Peyer's patch (tissue), 4 donors: Measurements from ENCODE around the gene SMOC1. TPM values are rescaled to one million over a fixed set of nuclear protein-coding genes. Genes with fewer than 3 reads are reported as not detected.

Experiments used
- DNase-seq, 3 donors: peaks; one replicate each; pipeline ENCODE4 v3.0.0-alpha.2; 2017 to 2019
- H3K27ac ChIP-seq, 4 donors: fragments of 200-600 bp; sonication (generic); one replicate each; pipeline ENCODE4 v1.5.1; 2016 to 2019
- H3K27me3 ChIP-seq, 2 donors: fragments of 200-600 bp; sonication (generic); one replicate each; pipeline ENCODE4 v1.5.1; 2019
- H3K36me3 ChIP-seq, 3 donors: fragments of 200-600 bp; sonication (generic); one replicate each; pipeline ENCODE4 v1.5.1; 2016 to 2019
- H3K4me1 ChIP-seq, 4 donors: fragments of 200-600 bp; sonication (generic); one replicate each; pipeline ENCODE4 v1.5.1; 2016 to 2019
- H3K4me3 ChIP-seq, 4 donors: fragments of 200-600 bp; sonication (generic); 1 replicate in 3 of 4; 2 replicates in 1 of 4; pipeline ENCODE4 v1.5.1; 2016 to 2019; ENCODE audit warnings: mild to moderate bottlenecking in 1 of 4
- H3K9me3 ChIP-seq, 4 donors: fragments of 200-600 bp; sonication (generic); one replicate each; pipeline ENCODE4 v1.5.1; 2016 to 2019; ENCODE audit warnings: mild to moderate bottlenecking in 1 of 4
- POLR2A ChIP-seq, 2 donors: fragments of 450-650 bp; IDR thresholded peaks; one replicate each; pipeline ENCODE4 v1.5.1; 2017; ENCODE audit warnings: antibody characterized with exemption in 2 of 2, mild to moderate bottlenecking in 2 of 2, moderate library complexity in 2 of 2
- total RNA-seq, 4 donors: library from RNA; depleted of rRNA; stranded (reverse); fragments of >200 nt; gene quantifications; one replicate each; pipeline ENCODE4 v1.1.0, GENCODE V29; 2016
- TF ChIP-seq, protein P1 (sequence below), 6 experiments: fragments of 450-650 bp in 4 of 6; fragments of 200-600 bp in 2 of 6; sonication (generic) in 1 of 6; IDR thresholded peaks; one replicate each; pipeline ENCODE4 v1.5.1; 2017 to 2019; ENCODE audit warnings: antibody characterized with exemption in 6 of 6, mild to moderate bottlenecking in 3 of 6, moderate library complexity in 1 of 6

SMOC1 gene
- total RNA-seq, 4 donors from 2014 or later = 0.35 to 0.54 (median 0.38) TPM; not detected in 1

DNA sequence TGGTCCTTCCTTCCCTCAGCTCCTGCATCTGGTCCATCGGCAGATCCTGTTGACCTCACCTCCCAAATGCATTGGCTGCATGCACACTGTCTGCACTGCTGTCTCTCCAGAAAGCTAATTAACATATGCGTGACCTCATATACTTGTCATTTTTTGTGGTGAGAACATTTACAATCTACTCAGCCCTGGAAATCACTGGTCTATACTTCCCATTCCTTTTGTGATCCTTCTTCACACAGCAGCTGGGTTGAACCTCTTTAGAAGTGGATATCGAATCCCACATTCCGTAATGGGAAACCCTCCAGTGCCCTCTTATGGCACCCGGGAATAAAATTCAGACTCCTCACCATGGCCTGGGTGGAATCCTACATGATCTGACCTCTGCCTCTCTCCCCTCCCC is 45.0 kb downstream of the SMOC1 start:
- Histone ChIP-seq H3K9me3 (no peaks in the 10 kb centered on the region), H3K4me1 (no peaks in the 10 kb centered on the region), H3K27me3 (no peaks in the 10 kb centered on the region), H3K27ac (no peak overlapping the region), H3K36me3 (no peaks in the 10 kb centered on the region), H3K4me3 (no peak overlapping the region)
- no peak for TF ChIP-seq POLR2A (IDR thresholded peaks at IDR 0.05)
- TF ChIP-seq, protein P1, sequence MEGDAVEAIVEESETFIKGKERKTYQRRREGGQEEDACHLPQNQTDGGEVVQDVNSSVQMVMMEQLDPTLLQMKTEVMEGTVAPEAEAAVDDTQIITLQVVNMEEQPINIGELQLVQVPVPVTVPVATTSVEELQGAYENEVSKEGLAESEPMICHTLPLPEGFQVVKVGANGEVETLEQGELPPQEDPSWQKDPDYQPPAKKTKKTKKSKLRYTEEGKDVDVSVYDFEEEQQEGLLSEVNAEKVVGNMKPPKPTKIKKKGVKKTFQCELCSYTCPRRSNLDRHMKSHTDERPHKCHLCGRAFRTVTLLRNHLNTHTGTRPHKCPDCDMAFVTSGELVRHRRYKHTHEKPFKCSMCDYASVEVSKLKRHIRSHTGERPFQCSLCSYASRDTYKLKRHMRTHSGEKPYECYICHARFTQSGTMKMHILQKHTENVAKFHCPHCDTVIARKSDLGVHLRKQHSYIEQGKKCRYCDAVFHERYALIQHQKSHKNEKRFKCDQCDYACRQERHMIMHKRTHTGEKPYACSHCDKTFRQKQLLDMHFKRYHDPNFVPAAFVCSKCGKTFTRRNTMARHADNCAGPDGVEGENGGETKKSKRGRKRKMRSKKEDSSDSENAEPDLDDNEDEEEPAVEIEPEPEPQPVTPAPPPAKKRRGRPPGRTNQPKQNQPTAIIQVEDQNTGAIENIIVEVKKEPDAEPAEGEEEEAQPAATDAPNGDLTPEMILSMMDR (IDR thresholded peaks at IDR 0.05) = no peak
- DNase-seq = no peak

GRCh38 chr14:69928111-69928523 is 48.9 kb downstream of the SMOC1 start:
- Histone ChIP-seq H3K4me1 (no peaks in the 10 kb centered on the region), H3K36me3 (no peaks in the 10 kb centered on the region), H3K27ac (no peak overlapping the region), H3K27me3 (no peaks in the 10 kb centered on the region), H3K4me3 (no peak overlapping the region), H3K9me3 (no peaks in the 10 kb centered on the region)
- no peak for TF ChIP-seq POLR2A (IDR thresholded peaks at IDR 0.05)
- TF ChIP-seq, protein P1 (IDR thresholded peaks at IDR 0.05) = no peak
- DNase-seq = no peak

GRCh38 chr14:69930780-69931379 is 51.7 kb downstream of the SMOC1 start:
- no peak for TF ChIP-seq POLR2A (IDR thresholded peaks at IDR 0.05)
- TF ChIP-seq, protein P1 (IDR thresholded peaks at IDR 0.05) = no peak
- no peaks in the 10 kb centered on the region for H3K9me3 ChIP-seq
- DNase-seq = no peak
- H3K27me3 ChIP-seq = no peaks in the 10 kb centered on the region
- H3K27ac ChIP-seq = no peak overlapping the region
- no peaks in the 10 kb centered on the region for H3K4me1 ChIP-seq
- H3K36me3 ChIP-seq = no peaks in the 10 kb centered on the region
- no peak overlapping the region for H3K4me3 ChIP-seq

- Histone ChIP-seq H3K9me3 (no peaks in the 10 kb centered on the region), H3K36me3 (no peaks in the 10 kb centered on the region), H3K4me3 (no peak overlapping the region), H3K27me3 (no peaks in the 10 kb centered on the region), H3K27ac (no peak overlapping the region), H3K4me1 (no peaks in the 10 kb centered on the region)
- no peak for TF ChIP-seq POLR2A (IDR thresholded peaks at IDR 0.05)
- TF ChIP-seq, protein P1 (IDR thresholded peaks at IDR 0.05) = no peak
- DNase-seq = no peak
Observed at GRCh38 chr14:69931960-69932359, 52.7 kb downstream of the SMOC1 start.

- Histone ChIP-seq H3K9me3 (no peaks in the 10 kb centered on the region), H3K4me3 (no peak overlapping the region), H3K4me1 (no peaks in the 10 kb centered on the region), H3K36me3 (no peaks in the 10 kb centered on the region), H3K27ac (no peak overlapping the region), H3K27me3 (no peaks in the 10 kb centered on the region)
- DNase-seq = no peak
- TF ChIP-seq, protein P1 (IDR thresholded peaks at IDR 0.05) = no peak
- no peak for TF ChIP-seq POLR2A (IDR thresholded peaks at IDR 0.05)
Observed at GRCh38 chr14:69932391-69932790, 53.2 kb downstream of the SMOC1 start.
